Measurements from ENCODE around the gene POLR3E.

DNA sequence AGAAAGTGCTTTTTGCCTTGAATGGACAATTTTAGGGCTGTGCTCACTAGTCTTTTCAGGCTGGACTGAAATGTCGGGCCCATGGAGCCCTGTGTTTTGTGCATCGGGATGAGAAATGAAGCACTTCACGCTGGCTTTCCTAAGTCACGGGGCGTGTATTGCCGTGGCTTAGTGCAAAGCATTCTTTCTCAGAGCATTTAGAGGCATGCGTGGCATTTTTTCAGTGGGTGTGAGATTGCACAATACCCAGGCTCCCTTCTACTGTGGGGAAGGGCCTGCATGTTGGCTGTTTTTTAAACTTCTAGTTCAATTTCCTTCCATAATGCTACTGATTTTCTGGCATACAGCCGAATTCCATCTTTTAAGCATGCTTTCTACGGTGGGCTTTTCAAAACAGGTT lies 12.6 kb upstream of the POLR3E start:
- TF ChIP-seq, protein P1, sequence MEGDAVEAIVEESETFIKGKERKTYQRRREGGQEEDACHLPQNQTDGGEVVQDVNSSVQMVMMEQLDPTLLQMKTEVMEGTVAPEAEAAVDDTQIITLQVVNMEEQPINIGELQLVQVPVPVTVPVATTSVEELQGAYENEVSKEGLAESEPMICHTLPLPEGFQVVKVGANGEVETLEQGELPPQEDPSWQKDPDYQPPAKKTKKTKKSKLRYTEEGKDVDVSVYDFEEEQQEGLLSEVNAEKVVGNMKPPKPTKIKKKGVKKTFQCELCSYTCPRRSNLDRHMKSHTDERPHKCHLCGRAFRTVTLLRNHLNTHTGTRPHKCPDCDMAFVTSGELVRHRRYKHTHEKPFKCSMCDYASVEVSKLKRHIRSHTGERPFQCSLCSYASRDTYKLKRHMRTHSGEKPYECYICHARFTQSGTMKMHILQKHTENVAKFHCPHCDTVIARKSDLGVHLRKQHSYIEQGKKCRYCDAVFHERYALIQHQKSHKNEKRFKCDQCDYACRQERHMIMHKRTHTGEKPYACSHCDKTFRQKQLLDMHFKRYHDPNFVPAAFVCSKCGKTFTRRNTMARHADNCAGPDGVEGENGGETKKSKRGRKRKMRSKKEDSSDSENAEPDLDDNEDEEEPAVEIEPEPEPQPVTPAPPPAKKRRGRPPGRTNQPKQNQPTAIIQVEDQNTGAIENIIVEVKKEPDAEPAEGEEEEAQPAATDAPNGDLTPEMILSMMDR (conservative IDR thresholded peaks at IDR 0.05; ENCODE audit: low read length), result no peak
- TF ChIP-seq EZH2phosphoT487 (IDR thresholded peaks at IDR 0.05; ENCODE audit: borderline replicate concordance, low read depth, low read length), result no peak

Measured in OCI-LY7 (cell line).